HG03135 (cell line): ENCODE results near the gene USP48.
"Not testable (repeated sequence)": the region's sequence is repeated elsewhere in the genome, so short reads cannot be mapped to it uniquely, and the experiment has no call there.

Experiments used
- ATAC-seq: cut with Tn5 transposase; IDR thresholded peaks from one replicate; pipeline ENCODE4 v1.9.1; 2021; ENCODE audit warnings: mild to moderate bottlenecking, moderate library complexity; ENCODE audit not compliant: unreplicated experiment

The USP48 gene

GRCh38 chr1:21774835-21775549 lies 8.0 kb downstream of the USP48 start:
- no peak for ATAC-seq

GRCh38 chr1:21773585-21773984 lies 9.4 kb downstream of the USP48 start:
- ATAC-seq, result peak; percentile 57

GRCh38 chr1:21771672-21772071 lies 11.3 kb downstream of the USP48 start:
- ATAC-seq, result not testable (repeated sequence)

- ATAC-seq, result not testable (repeated sequence)
Observed at GRCh38 chr1:21770602-21771001, 12.3 kb downstream of the USP48 start.

- ATAC-seq, result no peak
Observed at GRCh38 chr1:21770201-21770600, 12.7 kb downstream of the USP48 start.

- not testable (repeated sequence) for ATAC-seq
Observed at GRCh38 chr1:21767106-21767505, 15.8 kb downstream of the USP48 start.

GRCh38 chr1:21766210-21766609 lies 16.7 kb downstream of the USP48 start:
- ATAC-seq, result no peak

GRCh38 chr1:21764615-21765423 lies 18.1 kb downstream of the USP48 start:
- ATAC-seq, result no peak

GRCh38 chr1:21763694-21764419 lies 19.1 kb downstream of the USP48 start:
- ATAC-seq, result no peak

- no peak for ATAC-seq
Observed at GRCh38 chr1:21763236-21763635, 19.7 kb downstream of the USP48 start.

- ATAC-seq, result no peak
Observed at GRCh38 chr1:21762022-21762404, 20.9 kb downstream of the USP48 start.

GRCh38 chr1:21761052-21761451 lies 21.9 kb downstream of the USP48 start:
- no peak for ATAC-seq

GRCh38 chr1:21759818-21760217 lies 23.1 kb downstream of the USP48 start:
- ATAC-seq, result no peak

GRCh38 chr1:21759182-21759581 lies 23.8 kb downstream of the USP48 start:
- no peak for ATAC-seq

GRCh38 chr1:21758614-21759013 lies 24.3 kb downstream of the USP48 start:
- ATAC-seq, result no peak

- ATAC-seq, result no peak
Observed at GRCh38 chr1:21756393-21757089, 26.4 kb downstream of the USP48 start.

- no peak for ATAC-seq
Observed at GRCh38 chr1:21755067-21755466, 27.9 kb downstream of the USP48 start.

GRCh38 chr1:21754583-21754982 lies 28.4 kb downstream of the USP48 start:
- no peak for ATAC-seq

- no peak for ATAC-seq
Observed at GRCh38 chr1:21752186-21752585, 30.8 kb downstream of the USP48 start.

GRCh38 chr1:21751281-21751680 lies 31.7 kb downstream of the USP48 start:
- no peak for ATAC-seq

GRCh38 chr1:21750841-21751240 lies 32.1 kb downstream of the USP48 start:
- no peak for ATAC-seq
